Psoas muscle (tissue), 8 donors: ENCODE measurements around the gene MMAB. TPM values are rescaled to one million over a fixed set of nuclear protein-coding genes. Genes with fewer than 3 reads are reported as not detected.
"Not testable (repeated sequence)": the region's sequence is repeated elsewhere in the genome, so short reads cannot be mapped to it uniquely, and the experiment has no call there.

Experiments used
- ATAC-seq, 4 donors: fragments of 200-7000 bp; cut with Tn5 transposase; one replicate each; pipeline ENCODE4 v1.9.1; 2020; ENCODE audit warnings: moderate library complexity in 3 of 4, mild to moderate bottlenecking in 2 of 4
- DNase-seq, 2 donors: peaks; one replicate each; pipeline ENCODE4 v3.0.0-alpha.2; 2020
- H3K27ac ChIP-seq: fragments of 200-600 bp; one replicate; pipeline ENCODE4 v1.8.0; 2022
- H3K27me3 ChIP-seq, 3 donors: fragments of 200-600 bp in 1 of 3; one replicate each; pipeline versions ENCODE4 v1.6.1 to v1.8.0; 2013 to 2022; ENCODE audit warnings: low read length in 2 of 3, mild to moderate bottlenecking in 2 of 3, moderate library complexity in 1 of 3; ENCODE audit not compliant: insufficient read depth in 3 of 3
- H3K36me3 ChIP-seq, 2 donors: fragments of 200-600 bp in 1 of 2; one replicate each; pipeline versions ENCODE4 v1.6.1 to v1.8.0; 2013 to 2022; ENCODE audit warnings: low read depth in 1 of 2, mild to moderate bottlenecking in 1 of 2, moderate library complexity in 1 of 2; ENCODE audit not compliant: insufficient read depth in 1 of 2
- H3K4me1 ChIP-seq: fragments of 200-600 bp; one replicate; pipeline ENCODE4 v1.8.0; 2022
- H3K4me3 ChIP-seq: fragments of 200-600 bp; one replicate; pipeline ENCODE4 v1.8.0; 2022; ENCODE audit warnings: mild to moderate bottlenecking
- H3K9me3 ChIP-seq: fragments of 200-600 bp; one replicate; pipeline ENCODE4 v1.8.0; 2022
- CTCF ChIP-seq: fragments of 200-600 bp; IDR thresholded peaks from one replicate; pipeline ENCODE4 v1.8.0; 2022; ENCODE audit warnings: antibody characterized with exemption
- WGBS, 3 donors: extraction: QIAGEN DNeasy Blood & Tissue Kit; methylation state at CpG; one replicate each; pipeline versions ENCODE4 v1.1.6 to v1.1.7; 2013; 5-methylcytosine and 5-hydroxymethylcytosine counted together
- intact Hi-C, 2 donors: fragments of 100-400 bp; cut with DNase I; formaldehyde crosslinking; loops; one replicate each; pipeline versions ENCODE4 v1.11.0 to v1.14.2; 2022
- polyA plus RNA-seq, 3 donors: library from polyadenylated mRNA; stranded (reverse); fragments of 200-250 nt; gene quantifications; one replicate each; pipeline ENCODE4 v1.2.3, GENCODE V29; 2013
- total RNA-seq, 4 donors: library from RNA; stranded (reverse); fragmentation: NEBNext Ultra II Directional in 2 of 4; extraction: Animal tissue kit (Norgen Biotek cat#: 25700) in 2 of 4; gene quantifications; one replicate each; pipeline versions ENCODE4 v1.2.1 to v1.2.4, GENCODE V29; 2021 to 2023
- donor health status: healthy with polysubstance abuse.
- donor health status: DM: no; HTN: no; CAD: no; lungs with moderate emphysema.
- donor health status: Bipolar disorder and iron deficiency.
- donor health status: healthy.
- donor health status: DM: yes; HTN: yes; CAD: no.
- donor health status: DM: no; HTN: no; CAD: no.
- donor health status: DM: no; HTN: no; CAD: no.
- donor health status: DM: yes; HTN: yes; CAD: no.

The MMAB gene
- total and polyA plus RNA-seq, 7 donors, result 17.3 to 43.3 (median 34.1) TPM

- no peaks in the 10 kb centered on the region for H3K27me3 ChIP-seq
- intact Hi-C loops, result no loop called here
- TF ChIP-seq CTCF, result no peak
- DNase-seq (no peak), ATAC-seq (no peak)
- no peaks in the 10 kb centered on the region for H3K9me3 ChIP-seq
- H3K4me1 ChIP-seq, result peaks cover 8% of the 10 kb centered on the region
- H3K27ac ChIP-seq, result no peak overlapping the region
- H3K4me3 ChIP-seq, result no peak overlapping the region
- H3K36me3 ChIP-seq, result no peaks in the 10 kb centered on the region
- WGBS, 3 donors, result 82 to 92% (median 85%) methylated on average over 13 of the region's 13 CpGs
These were observed 32.4 kb upstream of the MMAB start for GRCh38 chr12:109605599-109606228.

- no peaks in the 10 kb centered on the region for H3K9me3 ChIP-seq
- intact Hi-C loops, result no loop called here
- WGBS, 3 donors, result 63 to 67% (median 66%) methylated on average over 5 of the region's 5 CpGs
- H3K36me3 ChIP-seq, result no peaks in the 10 kb centered on the region
- no peak overlapping the region for H3K4me3 ChIP-seq
- no peak for ATAC-seq
- H3K27ac ChIP-seq, result no peak overlapping the region
- no peak for TF ChIP-seq CTCF
- no peaks in the 10 kb centered on the region for H3K27me3 ChIP-seq
- no peak for DNase-seq
- H3K4me1 ChIP-seq, result peaks cover 8% of the 10 kb centered on the region
These were observed 31.7 kb upstream of the MMAB start for GRCh38 chr12:109605016-109605415.

GRCh38 chr12:109604132-109604585, 30.9 kb upstream of the MMAB start:
- TF ChIP-seq CTCF, result no peak
- no peaks in the 10 kb centered on the region for H3K36me3 ChIP-seq
- ATAC-seq, result no peak
- intact Hi-C loops, result loop anchor here in 1 of 2 donors (5.0 kb wide), 1 partner anchor 118 kb away; no protein-coding TSS in a partner anchor
- WGBS, 3 donors, result 92 to 97% (median 93%) methylated on average over 3 of the region's 3 CpGs
- H3K9me3 ChIP-seq, result no peaks in the 10 kb centered on the region
- peaks cover 8% of the 10 kb centered on the region for H3K4me1 ChIP-seq
- H3K4me3 ChIP-seq, result no peak overlapping the region
- no peak overlapping the region for H3K27ac ChIP-seq
- no peaks in the 10 kb centered on the region for H3K27me3 ChIP-seq
- no peak for DNase-seq

- H3K4me3 ChIP-seq, H3K9me3 ChIP-seq, H3K36me3 ChIP-seq, H3K27ac ChIP-seq, DNase-seq, ATAC-seq, H3K27me3 ChIP-seq: not testable (repeated sequence)
- intact Hi-C loops, result loop anchor here in 1 of 2 donors (5.0 kb wide), 1 partner anchor 120 kb away; no protein-coding TSS in a partner anchor
- H3K4me1 ChIP-seq, result peaks cover 21% of the 10 kb centered on the region
- WGBS, 3 donors, result 90 to 94% (median 92%) methylated on average over 5 of the region's 5 CpGs
These were observed 28.8 kb upstream of the MMAB start for GRCh38 chr12:109602132-109602531.

- DNase-seq (no peak), ATAC-seq (no peak)
- peaks cover 17% of the 10 kb centered on the region for H3K4me1 ChIP-seq
- intact Hi-C loops, result loop anchor here in 1 of 2 donors (5.0 kb wide), 1 partner anchor 121 kb away; no protein-coding TSS in a partner anchor
- 85 to 90% (median 89%) methylated on average over 8 of the region's 8 CpGs for WGBS, 3 donors
- no peak overlapping the region for H3K27ac ChIP-seq
- no peaks in the 10 kb centered on the region for H3K9me3 ChIP-seq
- peaks cover 0 to 2% of the 10 kb centered on the region in 2 donors for H3K36me3 ChIP-seq
- TF ChIP-seq CTCF, result no peak
- H3K4me3 ChIP-seq, result no peak overlapping the region
- no peaks in the 10 kb centered on the region for H3K27me3 ChIP-seq
These were observed 28.3 kb upstream of the MMAB start for GRCh38 chr12:109601557-109601956.
